GM12874 (cell line): ENCODE measurements around the gene KRTAP5-4.

Experiments used
- TF ChIP-seq, protein P1 (sequence below): IDR thresholded peaks from 2 replicates; pipeline ENCODE4 v1.5.1; 2011; ENCODE audit warnings: low read depth, mild to moderate bottlenecking, control low read depth, low read length, moderate library complexity; ENCODE audit not compliant: insufficient read depth

Gene KRTAP5-4

DNA sequence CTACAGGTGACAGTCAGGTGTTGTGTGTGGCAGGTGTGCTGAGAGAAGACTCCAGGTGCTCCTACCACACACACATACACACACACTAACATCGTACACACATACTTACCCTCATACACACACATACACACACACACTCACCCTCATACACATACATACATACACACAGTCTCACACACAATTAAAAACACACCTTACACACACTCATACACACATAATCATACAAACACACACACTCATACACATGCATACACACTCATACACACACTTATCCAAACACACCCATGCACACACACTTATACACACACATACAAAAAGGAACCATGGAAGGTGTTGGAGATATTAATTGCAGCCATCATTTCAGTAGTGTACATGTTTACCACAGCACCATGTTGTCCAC, 18.3 kb downstream of the KRTAP5-4 start:
- TF ChIP-seq, protein P1, sequence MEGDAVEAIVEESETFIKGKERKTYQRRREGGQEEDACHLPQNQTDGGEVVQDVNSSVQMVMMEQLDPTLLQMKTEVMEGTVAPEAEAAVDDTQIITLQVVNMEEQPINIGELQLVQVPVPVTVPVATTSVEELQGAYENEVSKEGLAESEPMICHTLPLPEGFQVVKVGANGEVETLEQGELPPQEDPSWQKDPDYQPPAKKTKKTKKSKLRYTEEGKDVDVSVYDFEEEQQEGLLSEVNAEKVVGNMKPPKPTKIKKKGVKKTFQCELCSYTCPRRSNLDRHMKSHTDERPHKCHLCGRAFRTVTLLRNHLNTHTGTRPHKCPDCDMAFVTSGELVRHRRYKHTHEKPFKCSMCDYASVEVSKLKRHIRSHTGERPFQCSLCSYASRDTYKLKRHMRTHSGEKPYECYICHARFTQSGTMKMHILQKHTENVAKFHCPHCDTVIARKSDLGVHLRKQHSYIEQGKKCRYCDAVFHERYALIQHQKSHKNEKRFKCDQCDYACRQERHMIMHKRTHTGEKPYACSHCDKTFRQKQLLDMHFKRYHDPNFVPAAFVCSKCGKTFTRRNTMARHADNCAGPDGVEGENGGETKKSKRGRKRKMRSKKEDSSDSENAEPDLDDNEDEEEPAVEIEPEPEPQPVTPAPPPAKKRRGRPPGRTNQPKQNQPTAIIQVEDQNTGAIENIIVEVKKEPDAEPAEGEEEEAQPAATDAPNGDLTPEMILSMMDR: no peak

DNA sequence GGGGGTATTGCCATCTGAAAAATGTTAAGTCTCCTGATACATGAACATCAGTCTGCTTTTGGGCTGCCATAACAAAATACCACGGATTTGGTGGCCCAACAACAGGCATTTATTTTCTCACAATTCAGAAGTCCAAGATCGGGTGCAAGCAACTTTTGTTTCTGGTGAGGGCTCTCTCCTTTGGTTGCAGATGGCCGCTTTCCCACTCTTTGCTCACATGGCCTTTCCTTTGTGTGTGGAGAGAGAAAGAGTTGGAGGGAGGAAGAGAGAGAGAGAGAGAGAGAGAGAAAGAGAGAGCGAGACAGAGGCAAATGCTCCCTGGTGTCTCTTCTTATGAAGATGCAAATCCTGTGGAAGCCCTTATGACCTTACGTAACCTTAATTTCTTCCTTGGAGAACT, 21.3 kb downstream of the KRTAP5-4 start:
- TF ChIP-seq, protein P1: no peak

DNA sequence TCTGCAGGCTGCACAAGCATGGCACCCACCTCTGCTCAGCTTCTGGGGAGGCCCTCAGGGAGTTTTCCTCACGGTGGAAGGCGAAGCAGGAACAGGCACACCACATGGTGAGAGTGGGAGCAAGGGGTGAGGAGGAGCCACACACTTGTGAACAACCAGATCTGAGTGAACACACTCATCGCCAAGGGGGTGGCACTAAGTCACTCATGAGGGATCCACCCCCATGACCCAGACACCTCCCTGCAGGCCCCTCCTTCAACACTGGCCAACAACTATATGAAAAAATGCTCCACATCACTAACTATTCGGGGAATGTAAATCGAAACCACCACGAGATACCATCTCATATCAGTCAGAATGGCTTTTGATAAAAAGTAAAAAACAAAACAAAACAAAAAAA, 23.1 kb downstream of the KRTAP5-4 start:
- TF ChIP-seq, protein P1: no peak

DNA sequence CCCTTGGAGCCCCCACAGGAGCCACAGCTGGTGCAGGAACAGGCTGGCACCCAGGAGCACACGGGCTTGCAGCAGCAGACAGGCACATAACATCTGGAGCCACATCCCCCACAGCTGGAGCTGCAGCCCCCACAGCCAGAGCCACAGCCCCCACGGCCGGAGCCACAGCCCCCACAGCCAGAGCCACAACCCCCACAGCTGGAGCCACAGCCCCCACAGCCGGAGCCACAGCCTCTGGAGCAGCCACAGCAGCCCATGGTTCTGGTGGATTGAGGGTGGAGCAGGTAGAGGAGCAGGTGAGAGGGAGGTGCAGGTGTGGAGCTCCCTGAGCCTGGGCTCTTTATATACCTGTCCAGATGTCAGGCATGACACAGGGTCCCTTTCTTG, 24.0 kb downstream of the KRTAP5-4 start, which contains the start of gene KRTAP5-2:
Gene KRTAP5-2 (minus strand): TSS at position 301 of the 387 bp plus-strand sequence. CDS start 44 bp downstream, at position 257.
- TF ChIP-seq, protein P1: no peak

DNA sequence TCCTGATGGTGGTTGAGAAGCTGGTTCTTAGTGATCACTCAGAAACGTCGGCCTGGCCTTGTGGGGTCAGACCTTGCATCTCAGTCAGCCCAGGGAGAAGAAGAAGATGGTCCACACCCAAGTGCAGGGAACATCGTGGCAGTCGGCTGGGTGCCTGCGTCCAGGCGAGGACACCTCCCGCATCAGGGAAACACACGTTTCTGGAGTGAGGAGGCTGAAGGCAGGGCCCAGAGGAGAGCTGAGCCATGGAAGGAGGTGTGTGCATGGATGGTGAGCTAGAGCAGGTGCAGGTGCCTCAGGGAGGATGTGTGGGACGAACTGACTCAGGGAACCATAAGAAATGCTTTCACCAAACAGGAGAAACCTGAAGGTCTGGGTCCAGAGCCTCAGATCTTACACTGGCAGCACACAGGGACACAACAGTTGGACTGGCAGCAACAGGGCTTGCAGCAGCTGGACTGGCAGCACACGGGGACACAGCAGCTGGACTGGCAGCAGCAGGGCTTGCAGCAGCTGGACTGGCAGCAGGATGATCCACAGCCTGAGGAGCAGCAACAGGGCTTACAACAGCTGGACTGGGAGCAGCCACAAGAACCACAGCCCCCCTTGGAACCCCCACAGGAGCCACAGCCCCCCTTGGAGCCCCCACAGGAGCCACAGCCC, 24.5 kb downstream of the KRTAP5-4 start:
- TF ChIP-seq, protein P1: no peak

DNA sequence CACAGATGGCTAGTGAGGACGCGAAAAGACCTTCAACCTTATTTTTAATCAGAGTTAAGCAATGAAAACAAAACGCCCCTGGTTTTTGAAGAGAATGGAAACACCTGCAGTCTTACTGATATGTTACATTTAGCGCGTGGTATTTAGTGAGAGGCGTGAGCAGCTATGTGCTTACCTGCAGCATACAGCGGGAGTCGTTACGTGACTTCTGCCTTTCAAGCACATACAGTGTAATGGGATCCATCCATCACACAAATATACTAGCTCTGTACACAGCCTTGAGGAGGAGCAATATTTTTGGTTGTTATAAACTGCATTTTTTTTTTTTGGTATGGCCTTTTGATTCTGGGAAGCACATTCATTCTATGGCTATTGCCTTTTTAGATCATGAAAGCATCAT, 29.3 kb downstream of the KRTAP5-4 start:
- TF ChIP-seq, protein P1: no peak

DNA sequence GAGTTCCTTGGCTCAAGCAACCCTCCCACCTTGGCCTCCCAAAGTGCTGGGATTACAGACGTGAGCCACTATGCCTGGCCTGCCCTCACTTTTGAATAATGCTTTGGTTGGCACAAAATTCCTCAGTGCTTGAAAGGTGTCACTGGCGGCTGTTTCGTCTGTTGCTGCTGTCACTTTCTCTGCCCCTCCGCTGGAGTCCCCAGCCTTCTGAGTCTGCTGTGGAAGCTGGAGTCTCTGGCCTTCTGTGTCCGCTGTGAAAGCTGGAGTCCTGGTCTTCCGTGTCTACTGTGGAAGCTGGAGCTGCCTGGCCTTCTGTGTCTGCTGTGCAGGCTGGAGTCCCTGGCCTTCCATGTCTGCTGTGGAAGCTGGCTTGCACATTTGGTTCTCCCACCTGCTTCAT, 31.9 kb downstream of the KRTAP5-4 start:
- TF ChIP-seq, protein P1: no peak
